ENCODE results near the gene KRTAP10-7.
"Not testable (repeated sequence)": the region's sequence is repeated elsewhere in the genome, so short reads cannot be mapped to it uniquely, and the experiment has no call there.

The KRTAP10-7 gene

GRCh38 chr21:44585892-44586291 lies 14.5 kb upstream of the KRTAP10-7 start:
- DNase-seq (ENCODE audit: low read depth): no peak
- H3K4me3 ChIP-seq (ENCODE audit: low read depth, low read length): no peak overlapping the region

GRCh38 chr21:44589094-44589493 lies 11.3 kb upstream of the KRTAP10-7 start:
- no peak overlapping the region for H3K4me3 ChIP-seq (ENCODE audit: low read depth, low read length)
- no peak for DNase-seq (ENCODE audit: low read depth)

- H3K4me3 ChIP-seq (ENCODE audit: low read depth, low read length): no peak overlapping the region
- DNase-seq (ENCODE audit: low read depth): no peak
Measured at GRCh38 chr21:44589586-44590305, 10.7 kb upstream of the KRTAP10-7 start.

- DNase-seq (ENCODE audit: low read depth): no peak
Measured at GRCh38 chr21:44590311-44590721, 10.1 kb upstream of the KRTAP10-7 start.

GRCh38 chr21:44590897-44591800 lies 9.2 kb upstream of the KRTAP10-7 start:
- H3K4me3 ChIP-seq (ENCODE audit: low read depth, low read length); DNase-seq (ENCODE audit: low read depth): not testable (repeated sequence)

More at GRCh38 chr21:44590311-44590721, 10.1 kb upstream of the KRTAP10-7 start:
- H3K4me3 ChIP-seq (ENCODE audit: low read depth, low read length): no peak overlapping the region

GRCh38 chr21:44591801-44592130 lies 8.6 kb upstream of the KRTAP10-7 start:
- DNase-seq (ENCODE audit: low read depth); H3K4me3 ChIP-seq (ENCODE audit: low read depth, low read length): not testable (repeated sequence)

- no peak within 1 kb of the TSS for H3K4me3 ChIP-seq (ENCODE audit: low read depth, low read length)
- no peak for DNase-seq (ENCODE audit: low read depth)
Measured at GRCh38 chr21:44592446-44593311, 7.7 kb upstream of the KRTAP10-7 start, which contains the start of gene KRTAP10-6. TSS of gene KRTAP10-6 (minus strand) at chr21:44592505. CDS start at chr21:44592484, 21 bp downstream.

- no peak overlapping the region for H3K4me3 ChIP-seq (ENCODE audit: low read depth, low read length)
- DNase-seq (ENCODE audit: low read depth): no peak
Measured at GRCh38 chr21:44593598-44594405, 6.6 kb upstream of the KRTAP10-7 start.

GRCh38 chr21:44594406-44594916 lies 5.9 kb upstream of the KRTAP10-7 start:
- H3K4me3 ChIP-seq (ENCODE audit: low read depth, low read length): no peak overlapping the region
- DNase-seq (ENCODE audit: low read depth): no peak

GRCh38 chr21:44595524-44595923 lies 4.9 kb upstream of the KRTAP10-7 start:
- H3K4me3 ChIP-seq (ENCODE audit: low read depth, low read length): no peak overlapping the region
- DNase-seq (ENCODE audit: low read depth): no peak

- no peak overlapping the region for H3K4me3 ChIP-seq (ENCODE audit: low read depth, low read length)
- no peak for DNase-seq (ENCODE audit: low read depth)
Measured at GRCh38 chr21:44596068-44596725, 4.2 kb upstream of the KRTAP10-7 start.

GRCh38 chr21:44598061-44598460 lies 2.3 kb upstream of the KRTAP10-7 start:
- H3K4me3 ChIP-seq (ENCODE audit: low read depth, low read length): no peak overlapping the region
- no peak for DNase-seq (ENCODE audit: low read depth)

- no peak for DNase-seq (ENCODE audit: low read depth)
Measured at GRCh38 chr21:44599264-44600029, 950 bp upstream of the KRTAP10-7 start.

GRCh38 chr21:44601091-44601490 lies 694 bp downstream of the KRTAP10-7 start:
- not testable (repeated sequence) for DNase-seq (ENCODE audit: low read depth); H3K4me3 ChIP-seq (ENCODE audit: low read depth, low read length)

More at GRCh38 chr21:44599264-44600029, 950 bp upstream of the KRTAP10-7 start:
- H3K4me3 ChIP-seq (ENCODE audit: low read depth, low read length): no peak overlapping the region

GRCh38 chr21:44601596-44602462 lies 1.4 kb downstream of the KRTAP10-7 start:
- DNase-seq (ENCODE audit: low read depth): no peak
- H3K4me3 ChIP-seq (ENCODE audit: low read depth, low read length): no peak overlapping the region

- no peak for DNase-seq (ENCODE audit: low read depth)
- no peak overlapping the region for H3K4me3 ChIP-seq (ENCODE audit: low read depth, low read length)
Measured at GRCh38 chr21:44602463-44602850, 2.1 kb downstream of the KRTAP10-7 start.

All from skeletal muscle cell (primary cell).